ENCODE data around the gene TBX21. TPM values are rescaled to one million over a fixed set of nuclear protein-coding genes. Genes with fewer than 3 reads are reported as not detected.

The TBX21 gene
- total RNA-seq, 4 donors from 2014 or later = 0.12 to 1.9 (median 1.2) TPM; not detected in 1

DNA sequence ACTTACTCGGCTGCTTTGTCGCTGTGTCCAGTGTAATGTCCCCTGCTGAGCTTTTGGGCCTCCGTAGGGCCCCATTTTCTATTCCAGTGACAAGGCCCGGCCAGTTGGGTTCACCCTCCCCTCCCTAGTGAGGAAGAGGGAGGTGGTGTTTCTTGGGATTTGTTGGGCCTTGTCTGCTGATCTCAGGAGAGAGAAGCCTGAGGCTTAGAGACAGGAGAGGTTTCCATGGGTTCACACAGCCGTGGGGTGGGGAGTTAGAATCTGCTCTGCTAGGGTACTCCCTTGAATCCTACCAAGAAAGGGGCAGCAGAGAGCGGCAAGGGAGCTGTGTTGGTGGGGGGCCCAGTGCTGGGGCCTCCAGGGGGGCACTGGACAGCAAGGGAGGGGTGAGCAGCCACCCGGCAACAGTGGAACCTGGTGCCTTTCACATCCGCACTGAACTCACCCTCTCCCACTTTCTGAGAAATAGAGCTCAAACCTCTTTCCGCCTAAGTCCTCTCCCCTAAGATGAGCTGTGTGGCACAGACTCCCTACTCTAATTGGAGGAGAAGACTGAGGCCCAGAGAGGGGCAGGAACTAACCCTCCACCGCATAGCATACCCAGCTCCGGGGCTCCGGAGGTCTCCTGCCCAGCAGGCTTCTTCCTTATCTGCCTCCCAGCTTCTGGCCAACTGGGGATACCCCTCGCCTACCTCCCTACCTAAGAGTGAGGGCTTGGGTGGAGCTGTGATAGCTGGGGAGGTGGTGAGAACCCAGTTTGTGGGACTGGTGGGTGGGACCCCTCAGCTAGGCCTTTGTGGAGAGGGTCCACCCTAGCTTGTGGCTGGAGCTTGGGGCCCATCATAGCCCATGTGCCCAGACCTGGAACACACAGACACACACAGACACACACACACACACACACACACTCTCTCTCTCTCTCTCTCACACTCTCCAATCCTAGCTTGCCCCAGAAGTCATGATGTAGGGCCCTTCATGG, 32.3 kb upstream of the TBX21 start:
- WGBS, 2 donors = 93 to 96% methylated on average over 12 to 13 of the region's 13 CpGs
- H3K4me3 ChIP-seq (ENCODE audit: low read depth, poor library complexity, severe bottlenecking) = no peak overlapping the region
- intact Hi-C loops (cut with DNase I; ENCODE audit: low total_unique reads) = no loop called here
- no peak for DNase-seq (ENCODE audit: low spot score in 2 of 2)
- TF ChIP-seq, protein P1, sequence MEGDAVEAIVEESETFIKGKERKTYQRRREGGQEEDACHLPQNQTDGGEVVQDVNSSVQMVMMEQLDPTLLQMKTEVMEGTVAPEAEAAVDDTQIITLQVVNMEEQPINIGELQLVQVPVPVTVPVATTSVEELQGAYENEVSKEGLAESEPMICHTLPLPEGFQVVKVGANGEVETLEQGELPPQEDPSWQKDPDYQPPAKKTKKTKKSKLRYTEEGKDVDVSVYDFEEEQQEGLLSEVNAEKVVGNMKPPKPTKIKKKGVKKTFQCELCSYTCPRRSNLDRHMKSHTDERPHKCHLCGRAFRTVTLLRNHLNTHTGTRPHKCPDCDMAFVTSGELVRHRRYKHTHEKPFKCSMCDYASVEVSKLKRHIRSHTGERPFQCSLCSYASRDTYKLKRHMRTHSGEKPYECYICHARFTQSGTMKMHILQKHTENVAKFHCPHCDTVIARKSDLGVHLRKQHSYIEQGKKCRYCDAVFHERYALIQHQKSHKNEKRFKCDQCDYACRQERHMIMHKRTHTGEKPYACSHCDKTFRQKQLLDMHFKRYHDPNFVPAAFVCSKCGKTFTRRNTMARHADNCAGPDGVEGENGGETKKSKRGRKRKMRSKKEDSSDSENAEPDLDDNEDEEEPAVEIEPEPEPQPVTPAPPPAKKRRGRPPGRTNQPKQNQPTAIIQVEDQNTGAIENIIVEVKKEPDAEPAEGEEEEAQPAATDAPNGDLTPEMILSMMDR (IDR thresholded peaks at IDR 0.05) = no peak

DNA sequence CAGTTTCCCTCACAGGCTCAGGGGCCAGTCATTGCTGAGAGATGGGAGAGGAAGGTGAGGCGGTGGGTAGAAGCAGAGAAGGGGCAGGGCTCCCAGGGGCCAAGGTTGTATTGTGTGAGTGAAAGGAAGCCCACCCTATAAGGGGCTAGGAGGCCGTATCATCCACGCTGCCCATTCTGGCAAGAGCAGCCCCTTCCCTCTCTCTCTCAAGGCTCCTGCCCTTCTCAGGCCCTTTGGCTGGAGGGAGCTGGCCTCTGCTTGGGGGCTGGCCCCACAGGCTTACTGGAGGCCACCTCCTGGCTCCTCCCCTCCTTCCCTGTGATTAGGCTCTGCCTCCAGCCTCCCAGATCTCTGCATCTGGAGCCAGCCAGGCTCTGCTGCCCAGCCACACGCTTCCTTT, 31.4 kb upstream of the TBX21 start:
- 92 to 95% methylated on average over 4 of the region's 4 CpGs for WGBS, 2 donors
- intact Hi-C loops (cut with DNase I; ENCODE audit: low total_unique reads) = no loop called here
- no peak for TF ChIP-seq POLR2A (IDR thresholded peaks at IDR 0.05)
- TF ChIP-seq, protein P1 (IDR thresholded peaks at IDR 0.05) = no peak
- DNase-seq (ENCODE audit: low spot score in 2 of 2) = no peak
- H3K4me3 ChIP-seq (ENCODE audit: low read depth, poor library complexity, severe bottlenecking) = no peak overlapping the region

DNA sequence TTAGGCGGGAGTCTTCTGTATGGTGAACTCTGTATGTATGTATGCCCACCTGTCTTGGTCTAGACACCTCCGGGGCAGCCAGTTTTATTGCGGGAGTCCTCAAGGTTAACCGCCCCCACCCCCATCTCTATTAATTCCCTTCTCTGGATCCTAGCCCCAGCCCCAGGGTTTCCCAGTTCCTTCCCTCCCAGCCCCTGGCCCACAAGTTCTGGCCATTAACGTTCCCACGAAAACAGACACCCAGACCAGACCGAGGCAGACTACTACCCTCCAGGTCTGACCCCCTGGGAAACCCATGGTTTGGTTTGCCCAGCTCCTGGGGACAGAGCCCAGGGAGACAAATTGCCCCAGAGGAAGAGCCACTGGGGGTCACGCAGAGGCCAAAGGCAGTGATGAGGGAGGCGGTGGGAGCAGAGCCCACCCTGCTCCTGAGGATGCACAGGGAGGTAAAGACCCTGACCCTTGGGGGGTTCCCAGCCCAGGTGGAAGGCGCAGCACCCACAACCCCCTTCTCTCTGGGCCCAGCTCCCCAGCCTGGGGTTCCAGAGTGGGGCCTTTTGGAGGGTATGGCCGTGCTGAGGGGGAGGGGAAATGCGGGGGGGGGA, 30.5 kb upstream of the TBX21 start:
- intact Hi-C loops (cut with DNase I; ENCODE audit: low total_unique reads) = no loop called here

DNA sequence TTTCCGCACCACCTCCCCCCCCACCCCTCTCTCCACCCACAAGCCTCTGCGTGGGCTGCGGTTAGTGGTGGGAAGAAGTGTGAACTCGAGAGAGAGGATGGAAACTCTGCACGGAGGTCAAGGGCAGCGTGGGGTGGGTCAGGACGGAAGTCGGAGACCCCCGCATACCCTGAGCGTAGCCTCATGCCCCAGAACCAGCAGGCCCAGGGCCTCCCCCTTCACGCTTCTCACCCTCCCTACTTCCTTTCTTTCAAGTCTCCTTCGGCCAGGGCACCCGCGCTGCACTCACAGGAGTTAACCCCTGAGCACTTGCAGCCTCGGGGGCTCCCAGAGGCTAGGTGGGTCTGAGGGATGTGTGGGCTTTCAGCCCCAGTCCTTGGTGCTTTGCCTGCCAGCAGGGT, 29.8 kb upstream of the TBX21 start:
- WGBS, 2 donors = 71 to 76% methylated on average over 15 of the region's 15 CpGs
- DNase-seq (ENCODE audit: low spot score in 2 of 2) = no peak
- intact Hi-C loops (cut with DNase I; ENCODE audit: low total_unique reads) = no loop called here
- TF ChIP-seq, protein P1 (IDR thresholded peaks at IDR 0.05) = no peak
- no peak for TF ChIP-seq POLR2A (IDR thresholded peaks at IDR 0.05)
- no peak overlapping the region for H3K4me3 ChIP-seq (ENCODE audit: low read depth, poor library complexity, severe bottlenecking)

More for the DNA sequence above, 30.5 kb upstream of the TBX21 start:
- no peak for DNase-seq (ENCODE audit: low spot score in 2 of 2)
- WGBS, 2 donors = 84% methylated on average over 12 of the region's 12 CpGs
- TF ChIP-seq, protein P1 (IDR thresholded peaks at IDR 0.05) = no peak
- TF ChIP-seq POLR2A (IDR thresholded peaks at IDR 0.05) = no peak
- H3K4me3 ChIP-seq (ENCODE audit: low read depth, poor library complexity, severe bottlenecking) = no peak overlapping the region

DNA sequence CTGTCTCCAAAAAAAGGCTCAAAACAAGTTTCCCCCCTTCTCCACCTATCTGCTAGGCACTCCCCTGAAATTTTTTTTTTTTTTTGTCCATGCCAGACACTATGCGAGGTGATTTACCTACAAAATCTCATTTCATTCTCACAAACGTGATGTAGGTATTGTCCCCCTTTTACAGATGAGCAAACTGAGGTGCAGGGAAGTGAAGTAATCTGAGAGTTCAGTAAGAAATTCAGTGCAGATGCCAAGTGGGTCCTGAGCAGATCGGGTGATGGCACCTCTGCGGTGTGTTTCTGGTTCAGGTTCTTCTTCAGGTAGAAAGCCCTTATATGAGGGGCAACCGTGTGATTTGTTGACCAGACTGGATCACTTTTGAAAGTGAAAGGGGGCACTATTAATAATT, 29.4 kb upstream of the TBX21 start:
- intact Hi-C loops (cut with DNase I; ENCODE audit: low total_unique reads) = no loop called here
- TF ChIP-seq POLR2A (IDR thresholded peaks at IDR 0.05) = no peak
- TF ChIP-seq, protein P1 (IDR thresholded peaks at IDR 0.05) = no peak
- DNase-seq (ENCODE audit: low spot score in 2 of 2) = no peak
- no peak overlapping the region for H3K4me3 ChIP-seq (ENCODE audit: low read depth, poor library complexity, severe bottlenecking)
- WGBS, 2 donors = 95 to 98% methylated on average over 5 of the region's 5 CpGs
